ENCODE measurements around the gene EYS.
"Not testable (repeated sequence)": the region's sequence is repeated elsewhere in the genome, so short reads cannot be mapped to it uniquely, and the experiment has no call there.

The EYS gene

GRCh38 chr6:63800386-63800785 lies 1906.6 kb downstream of the EYS start:
- not testable (repeated sequence) for DNase-seq

DNA sequence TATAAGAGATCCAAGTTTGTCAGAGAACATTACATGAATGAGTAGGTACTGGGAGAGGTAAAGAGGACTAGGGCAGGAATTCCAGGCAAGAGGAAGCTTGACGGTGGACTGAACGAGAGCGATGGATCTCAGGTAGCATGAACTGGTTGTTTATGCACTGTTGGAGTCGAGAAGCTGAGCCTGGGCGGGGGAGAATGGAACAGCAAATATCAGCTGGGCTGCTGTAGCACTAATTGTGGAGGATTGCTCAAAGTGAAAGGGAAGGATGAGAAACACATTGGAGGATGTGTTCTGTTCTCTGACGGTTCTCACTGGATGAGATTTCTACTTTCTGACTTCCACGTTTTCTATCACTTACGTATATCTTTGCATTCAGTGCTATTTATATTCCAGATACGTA lies 1907.2 kb downstream of the EYS start:
- no peak for DNase-seq

GRCh38 chr6:63799313-63799712 lies 1907.7 kb downstream of the EYS start:
- DNase-seq = no peak

DNA sequence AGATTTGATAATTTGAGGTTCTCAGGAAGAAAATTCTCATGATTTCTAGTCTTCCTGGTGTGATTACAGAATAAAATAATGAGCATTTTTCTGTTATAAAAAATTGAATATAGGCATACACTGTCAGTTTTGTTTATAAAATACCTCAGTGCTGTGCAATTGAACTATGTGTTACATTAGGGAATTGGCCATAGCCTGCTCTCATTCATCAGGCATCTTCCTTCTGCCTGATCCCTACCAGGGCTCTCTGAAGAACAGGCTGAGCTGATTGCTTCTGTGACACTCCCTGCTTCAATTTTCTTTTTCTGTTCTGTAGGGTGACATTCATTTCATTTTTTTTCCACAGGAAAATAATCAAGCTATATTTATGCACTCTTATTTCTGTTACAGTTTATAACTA lies 1908.6 kb downstream of the EYS start:
- no peak for DNase-seq

GRCh38 chr6:63797721-63798120 lies 1909.3 kb downstream of the EYS start:
- DNase-seq = no peak

GRCh38 chr6:63795826-63796225 lies 1911.2 kb downstream of the EYS start:
- no peak for DNase-seq

DNA sequence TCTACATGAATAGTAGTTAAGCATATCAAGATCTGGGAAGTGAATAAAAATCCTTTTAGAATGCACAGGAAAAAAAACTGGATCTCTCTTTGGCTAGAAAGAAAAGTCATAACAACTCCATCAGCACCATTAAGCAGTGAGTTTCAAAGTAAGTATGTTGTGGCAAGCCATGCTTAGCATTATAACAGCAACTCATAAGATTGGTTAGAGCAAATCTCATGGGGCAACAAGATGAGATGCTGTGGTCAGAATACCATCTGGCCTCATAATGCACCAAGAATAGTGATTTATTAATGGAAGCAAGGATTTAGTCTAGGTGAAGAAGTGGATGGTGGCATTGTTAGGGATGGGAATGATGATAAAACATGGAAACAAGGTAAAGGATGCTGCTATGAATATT lies 1912.0 kb downstream of the EYS start:
- DNase-seq = no peak

DNA sequence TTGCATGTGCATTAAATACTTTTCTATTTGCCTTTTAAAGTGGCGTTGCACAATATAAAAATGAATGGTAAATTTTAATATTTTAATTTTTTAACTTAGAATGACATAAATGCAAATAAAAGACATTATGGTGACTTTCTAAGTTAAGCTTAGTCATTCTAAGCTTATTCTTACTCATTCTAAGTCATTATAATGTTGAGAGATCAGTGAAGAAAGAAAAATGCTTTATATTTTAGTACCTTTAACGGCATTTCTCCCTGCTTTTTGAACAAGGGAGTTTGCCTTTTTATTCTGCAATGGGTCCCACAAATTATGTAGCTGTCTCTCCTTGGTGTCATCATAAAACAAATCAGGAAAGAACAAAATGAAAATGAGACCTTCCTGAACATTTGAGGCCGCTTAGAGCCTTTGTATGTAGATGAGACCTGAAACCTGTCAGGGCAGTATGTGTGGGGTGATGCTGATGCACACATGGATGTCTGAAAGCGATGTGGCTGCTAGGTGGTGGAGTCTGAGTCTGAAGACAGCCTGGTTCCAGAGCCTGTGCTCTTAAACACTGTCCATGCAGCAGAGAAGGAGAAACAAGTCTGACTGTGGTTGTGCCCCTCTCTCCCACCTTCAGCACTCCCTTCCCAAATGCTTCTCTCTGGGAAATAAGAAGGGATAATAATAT lies 1913.4 kb downstream of the EYS start:
- DNase-seq = no peak

- no peak for DNase-seq
These were observed 1914.1 kb downstream of the EYS start for GRCh38 chr6:63792736-63793464.

GRCh38 chr6:63790334-63790733 lies 1916.7 kb downstream of the EYS start:
- no peak for DNase-seq

DNA sequence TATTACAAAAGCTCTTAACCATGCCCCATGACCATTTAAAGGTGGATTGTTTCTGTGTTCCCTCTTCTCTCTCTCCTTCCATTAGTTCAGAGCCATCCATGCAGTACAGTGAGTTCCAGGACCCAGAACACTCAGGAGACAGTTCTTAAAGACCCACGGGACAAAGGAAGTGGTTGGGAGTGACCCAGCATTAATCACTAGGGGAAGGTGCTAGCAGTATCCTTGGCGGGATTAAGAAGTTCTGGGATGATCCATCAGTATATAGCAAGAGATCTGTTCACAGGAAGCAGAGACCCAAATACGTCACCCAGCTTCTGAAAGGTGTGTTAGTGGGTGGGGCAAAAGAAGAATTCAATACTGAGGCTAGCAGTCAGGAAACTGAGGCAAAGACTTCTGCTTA lies 1917.3 kb downstream of the EYS start:
- no peak for DNase-seq

DNA sequence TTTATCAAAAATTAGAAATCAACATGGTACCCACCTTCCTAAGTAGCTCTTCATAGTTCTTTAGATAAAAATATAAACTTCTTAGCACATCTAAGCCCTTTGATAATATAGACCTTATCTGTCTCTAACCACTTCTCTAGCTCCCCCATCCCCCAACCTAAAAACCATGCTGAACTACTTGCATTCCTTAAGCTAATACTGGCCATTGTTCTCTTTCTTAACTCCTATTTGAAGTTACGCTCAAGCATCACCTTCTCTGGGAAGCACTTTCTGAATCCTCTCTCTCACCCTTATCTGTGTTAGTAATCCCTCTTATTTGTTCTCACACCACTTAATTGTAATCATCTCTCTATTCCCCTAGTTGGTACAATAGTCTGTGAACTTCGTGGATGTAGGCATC lies 1918.5 kb downstream of the EYS start:
- no peak for DNase-seq

- DNase-seq = no peak
These were observed 1920.0 kb downstream of the EYS start for GRCh38 chr6:63787021-63787420.

DNA sequence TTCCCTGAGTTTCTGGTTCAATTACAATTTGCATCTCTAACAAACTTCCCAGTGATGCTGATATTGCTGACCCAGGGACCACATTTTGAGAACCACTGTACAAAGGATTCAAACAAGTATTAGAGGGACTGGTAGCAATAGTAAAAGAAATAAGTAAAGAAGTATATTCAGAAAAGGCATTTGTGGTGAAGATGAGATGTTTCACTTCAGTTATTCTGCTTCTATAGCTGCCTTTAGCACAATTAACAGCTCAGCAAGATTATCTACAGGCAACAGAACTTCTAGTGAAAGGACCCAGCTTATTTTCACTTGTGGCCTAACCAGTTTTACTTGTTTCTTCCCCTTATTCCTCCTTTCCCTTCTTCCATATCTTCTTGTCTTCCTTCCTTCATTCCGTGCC lies 1922.0 kb downstream of the EYS start:
- DNase-seq = no peak

GRCh38 chr6:63783096-63783495 lies 1923.9 kb downstream of the EYS start:
- no peak for DNase-seq

DNA sequence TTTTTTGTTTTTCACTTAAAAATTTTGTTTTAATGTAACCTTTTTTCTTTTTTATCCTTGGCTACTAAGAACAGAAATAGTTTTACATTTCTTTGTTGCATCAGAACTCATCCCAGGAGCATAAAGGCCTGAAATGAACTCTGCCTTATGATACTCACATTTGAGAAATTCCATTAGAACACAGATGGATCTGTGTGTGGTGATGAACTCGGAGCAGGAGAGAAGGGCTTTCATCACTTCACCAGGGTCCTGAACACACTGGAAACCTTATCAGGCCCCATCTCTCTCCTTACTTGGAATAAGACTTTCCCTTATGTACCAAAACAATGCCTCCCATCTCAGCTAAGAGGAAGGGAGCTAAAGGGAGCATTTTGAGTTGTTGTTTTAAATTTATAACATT lies 1932.1 kb downstream of the EYS start:
- DNase-seq = no peak

DNA sequence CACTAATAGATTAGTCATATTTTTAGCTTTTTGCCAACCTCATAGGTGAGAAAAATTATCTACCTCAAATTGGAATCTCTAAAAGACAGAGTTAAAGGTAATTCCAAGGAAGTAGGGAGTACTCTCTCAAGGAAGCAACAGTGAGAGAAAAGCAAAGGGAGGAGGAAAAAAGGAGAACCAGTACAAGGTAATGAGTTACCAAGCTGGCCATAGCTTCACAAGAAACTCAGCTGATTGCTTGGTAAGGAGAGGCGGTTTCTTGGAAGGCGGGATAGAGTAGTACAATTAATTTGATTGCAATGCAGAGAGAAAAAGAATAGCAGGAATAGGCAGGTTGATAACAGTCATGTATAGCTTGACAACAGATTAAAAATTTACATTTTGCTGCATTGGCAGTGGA lies 1933.8 kb downstream of the EYS start:
- DNase-seq = no peak

DNA sequence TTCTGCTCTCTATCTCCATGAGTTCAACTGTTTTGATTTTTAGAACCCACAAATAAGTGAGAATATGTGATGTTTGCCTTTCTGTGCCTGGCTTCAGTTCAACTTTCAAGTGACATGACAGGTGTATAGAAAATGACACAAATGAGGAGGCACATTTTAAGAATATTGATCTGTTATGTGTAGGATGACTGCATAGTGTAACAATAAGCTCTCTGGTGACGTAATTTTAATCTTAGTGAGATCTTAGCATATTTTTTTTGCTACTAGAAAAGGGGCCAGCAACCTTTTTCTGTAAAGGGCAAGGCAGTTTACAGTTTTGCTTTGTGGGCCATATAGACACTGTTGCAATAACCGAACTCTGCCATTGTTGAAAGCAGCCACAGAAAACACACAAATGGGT lies 1941.2 kb downstream of the EYS start:
- no peak for DNase-seq

GRCh38 chr6:63764318-63764916 lies 1942.6 kb downstream of the EYS start:
- DNase-seq = peak; percentile 58

DNA sequence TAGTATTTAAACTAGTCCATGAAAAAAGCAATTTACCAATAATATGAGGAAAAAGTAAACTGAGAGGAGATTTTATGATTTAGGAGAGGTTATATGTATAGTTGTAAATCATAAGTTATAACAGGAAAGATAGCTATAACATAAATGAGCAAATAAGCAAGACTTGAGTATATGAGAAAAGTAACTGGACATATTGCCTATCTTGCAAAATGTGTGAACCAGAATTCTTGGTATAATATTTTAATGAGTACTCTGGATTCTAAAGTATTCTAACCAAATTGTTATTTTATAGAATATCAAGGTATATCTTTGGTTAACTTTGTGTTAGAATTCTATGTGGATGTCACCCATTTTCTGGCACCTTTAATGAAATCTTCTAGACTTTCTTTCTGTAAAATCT lies 1946.8 kb downstream of the EYS start:
- DNase-seq = no peak

DNA sequence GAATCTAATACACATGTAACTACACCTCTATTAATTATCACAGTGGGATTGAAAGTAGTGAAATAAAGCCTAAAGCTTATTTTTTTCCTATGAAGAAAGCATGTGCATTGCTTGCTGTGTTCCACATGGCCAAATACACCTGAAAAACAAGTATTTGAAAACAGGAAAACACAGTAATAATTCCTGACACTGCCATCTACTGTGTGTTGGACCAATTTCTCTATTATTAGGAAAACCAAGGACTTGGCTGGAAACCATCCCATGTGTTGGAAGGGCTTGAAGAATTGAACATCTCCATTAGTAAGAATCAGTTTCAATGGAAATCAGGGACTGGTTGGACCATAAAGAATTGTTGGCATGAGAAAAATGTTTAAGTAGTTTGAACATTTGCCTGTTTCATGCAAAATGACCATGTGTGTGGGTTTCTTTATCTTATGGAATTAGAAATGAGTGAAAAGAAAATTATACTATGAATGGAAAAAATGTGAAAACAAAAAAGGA lies 1947.4 kb downstream of the EYS start:
- no peak for DNase-seq

- no peak for DNase-seq
These were observed 1949.2 kb downstream of the EYS start for GRCh38 chr6:63757826-63758225.

DNA sequence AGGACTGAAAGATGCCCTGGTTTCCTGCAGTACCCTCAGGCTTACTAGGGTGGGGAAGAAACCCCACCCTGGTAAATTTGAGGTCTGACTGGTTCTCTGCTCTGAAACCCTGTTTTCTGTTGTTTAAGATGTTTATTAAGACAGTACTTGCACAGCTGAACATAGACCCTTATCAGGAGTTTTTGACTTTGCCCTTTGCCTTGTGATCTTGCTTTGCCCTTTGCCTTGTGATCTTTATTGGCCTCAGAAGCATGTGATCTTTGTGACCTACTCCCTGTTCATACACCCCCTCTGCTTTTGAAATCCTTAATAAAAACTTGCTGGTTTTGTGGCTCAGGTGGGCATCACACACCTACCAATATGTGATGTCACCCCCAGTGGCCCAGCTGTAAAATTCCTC lies 1949.8 kb downstream of the EYS start:
- DNase-seq = not testable (repeated sequence)

DNA sequence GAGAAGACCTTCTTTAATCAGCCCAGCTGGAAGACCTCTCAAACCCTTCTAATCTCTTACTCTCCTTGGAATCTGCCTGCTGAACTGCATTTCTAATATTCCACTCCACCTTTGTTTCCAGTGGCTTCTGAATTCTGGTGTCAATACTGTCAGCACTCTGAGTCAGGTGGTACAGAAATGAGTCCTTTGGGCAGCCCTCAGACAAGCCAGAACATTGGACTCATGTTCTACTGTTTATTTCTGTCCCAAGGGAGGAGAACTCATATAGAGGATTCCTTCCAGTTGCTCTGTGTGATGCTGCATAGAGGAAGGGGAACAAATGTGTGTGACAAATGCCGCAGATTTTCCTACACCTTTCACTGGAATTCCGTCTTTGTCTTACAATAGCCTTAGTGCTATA lies 1956.6 kb downstream of the EYS start:
- no peak for DNase-seq
